OCI-LY7 (cell line): ENCODE results near the gene MOB3B.

Experiments used
- EZH2phosphoT487 ChIP-seq: fragments of 200-600 bp; sonication (generic); IDR thresholded peaks from 2 replicates; pipeline ENCODE4 v1.6.1; 2018; ENCODE audit warnings: low read depth, borderline replicate concordance, mild to moderate bottlenecking, mixed run types, antibody characterized with exemption, low read length, moderate library complexity, mixed read lengths
- TF ChIP-seq, protein P1 (sequence below): fragments of 200-600 bp; sonication (generic); conservative IDR thresholded peaks from 2 replicates; pipeline ENCODE4 v1.5.1; 2014; ENCODE audit warnings: mild to moderate bottlenecking, antibody characterized with exemption, low read length, moderate library complexity, mixed read lengths

- TF ChIP-seq, protein P1, sequence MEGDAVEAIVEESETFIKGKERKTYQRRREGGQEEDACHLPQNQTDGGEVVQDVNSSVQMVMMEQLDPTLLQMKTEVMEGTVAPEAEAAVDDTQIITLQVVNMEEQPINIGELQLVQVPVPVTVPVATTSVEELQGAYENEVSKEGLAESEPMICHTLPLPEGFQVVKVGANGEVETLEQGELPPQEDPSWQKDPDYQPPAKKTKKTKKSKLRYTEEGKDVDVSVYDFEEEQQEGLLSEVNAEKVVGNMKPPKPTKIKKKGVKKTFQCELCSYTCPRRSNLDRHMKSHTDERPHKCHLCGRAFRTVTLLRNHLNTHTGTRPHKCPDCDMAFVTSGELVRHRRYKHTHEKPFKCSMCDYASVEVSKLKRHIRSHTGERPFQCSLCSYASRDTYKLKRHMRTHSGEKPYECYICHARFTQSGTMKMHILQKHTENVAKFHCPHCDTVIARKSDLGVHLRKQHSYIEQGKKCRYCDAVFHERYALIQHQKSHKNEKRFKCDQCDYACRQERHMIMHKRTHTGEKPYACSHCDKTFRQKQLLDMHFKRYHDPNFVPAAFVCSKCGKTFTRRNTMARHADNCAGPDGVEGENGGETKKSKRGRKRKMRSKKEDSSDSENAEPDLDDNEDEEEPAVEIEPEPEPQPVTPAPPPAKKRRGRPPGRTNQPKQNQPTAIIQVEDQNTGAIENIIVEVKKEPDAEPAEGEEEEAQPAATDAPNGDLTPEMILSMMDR, result no peak
- TF ChIP-seq EZH2phosphoT487, result no peak
Measured at GRCh38 chr9:27394154-27394825, 135.3 kb downstream of the MOB3B start.
